Lower leg skin (tissue), 4 donors: Measurements from ENCODE around the gene TBC1D2. TPM values are rescaled to one million over a fixed set of nuclear protein-coding genes. Genes with fewer than 3 reads are reported as not detected.

ENCODE experiments used
- DNase-seq, 2 donors: peaks; one replicate each; pipeline ENCODE4 v3.0.0-alpha.2; 2019; ENCODE audit warnings: low spot score in 2 of 2
- H3K4me3 ChIP-seq: fragments of 200-600 bp; sonication (generic); 2 replicates; pipeline ENCODE4 v1.5.1; 2017; ENCODE audit warnings: mild to moderate bottlenecking, low read depth; ENCODE audit not compliant: poor library complexity, severe bottlenecking
- POLR2A ChIP-seq, 2 donors: fragments of 450-650 bp; IDR thresholded peaks; one replicate each; pipeline ENCODE4 v1.6.1; 2016 to 2017; ENCODE audit warnings: antibody characterized with exemption in 2 of 2, mild to moderate bottlenecking in 1 of 2, moderate library complexity in 1 of 2
- WGBS, 2 donors: methylation state at CpG; one replicate each; pipeline ENCODE4 v1.1.5; 2018; 5-methylcytosine and 5-hydroxymethylcytosine counted together
- intact Hi-C: fragments of 100-400 bp; cut with DNase I; formaldehyde crosslinking; loops from one replicate; pipeline ENCODE4 v1.15.0; 2023; ENCODE audit warnings: low total_unique reads
- total RNA-seq, 4 donors: library from RNA; depleted of rRNA; stranded (reverse); fragments of >200 nt; gene quantifications; one replicate each; pipeline ENCODE4 v1.1.0, GENCODE V29; 2016
- TF ChIP-seq, protein P1 (sequence below), 3 donors: fragments of 450-650 bp; IDR thresholded peaks; one replicate each; pipeline ENCODE4 v1.5.1; 2016; ENCODE audit warnings: antibody characterized with exemption in 3 of 3, mild to moderate bottlenecking in 3 of 3, moderate library complexity in 2 of 3

Gene TBC1D2
- total RNA-seq, 4 donors from 2014 or later = 35.4 to 56.3 (median 45.9) TPM

DNA sequence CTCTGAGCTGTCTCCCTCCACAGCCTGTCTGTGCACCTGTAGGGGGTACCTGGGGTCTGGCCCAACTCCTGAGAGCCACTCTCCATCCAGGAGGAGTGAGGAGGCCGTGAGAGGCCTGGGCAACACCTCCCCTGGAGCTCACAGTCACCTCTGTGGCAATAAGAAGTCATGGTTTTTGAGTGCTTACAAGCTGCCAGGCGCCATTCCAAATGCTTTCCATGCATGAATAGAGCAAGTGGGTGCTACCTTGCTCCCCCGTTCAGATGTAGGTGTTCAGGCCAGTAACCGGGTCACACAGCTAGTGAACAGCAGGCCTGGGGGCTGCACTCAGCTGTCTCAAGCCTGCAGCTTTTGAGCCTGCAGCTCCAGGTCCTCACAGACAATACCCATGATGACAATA lies 93.6 kb downstream of the TBC1D2 start:
- no peak for DNase-seq
- TF ChIP-seq POLR2A (IDR thresholded peaks at IDR 0.05) = no peak
- TF ChIP-seq, protein P1, sequence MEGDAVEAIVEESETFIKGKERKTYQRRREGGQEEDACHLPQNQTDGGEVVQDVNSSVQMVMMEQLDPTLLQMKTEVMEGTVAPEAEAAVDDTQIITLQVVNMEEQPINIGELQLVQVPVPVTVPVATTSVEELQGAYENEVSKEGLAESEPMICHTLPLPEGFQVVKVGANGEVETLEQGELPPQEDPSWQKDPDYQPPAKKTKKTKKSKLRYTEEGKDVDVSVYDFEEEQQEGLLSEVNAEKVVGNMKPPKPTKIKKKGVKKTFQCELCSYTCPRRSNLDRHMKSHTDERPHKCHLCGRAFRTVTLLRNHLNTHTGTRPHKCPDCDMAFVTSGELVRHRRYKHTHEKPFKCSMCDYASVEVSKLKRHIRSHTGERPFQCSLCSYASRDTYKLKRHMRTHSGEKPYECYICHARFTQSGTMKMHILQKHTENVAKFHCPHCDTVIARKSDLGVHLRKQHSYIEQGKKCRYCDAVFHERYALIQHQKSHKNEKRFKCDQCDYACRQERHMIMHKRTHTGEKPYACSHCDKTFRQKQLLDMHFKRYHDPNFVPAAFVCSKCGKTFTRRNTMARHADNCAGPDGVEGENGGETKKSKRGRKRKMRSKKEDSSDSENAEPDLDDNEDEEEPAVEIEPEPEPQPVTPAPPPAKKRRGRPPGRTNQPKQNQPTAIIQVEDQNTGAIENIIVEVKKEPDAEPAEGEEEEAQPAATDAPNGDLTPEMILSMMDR (IDR thresholded peaks at IDR 0.05) = no peak
- no peak overlapping the region for H3K4me3 ChIP-seq
- 61 to 83% methylated on average over 4 of the region's 4 CpGs for WGBS, 2 donors
- intact Hi-C loops = no loop called here

DNA sequence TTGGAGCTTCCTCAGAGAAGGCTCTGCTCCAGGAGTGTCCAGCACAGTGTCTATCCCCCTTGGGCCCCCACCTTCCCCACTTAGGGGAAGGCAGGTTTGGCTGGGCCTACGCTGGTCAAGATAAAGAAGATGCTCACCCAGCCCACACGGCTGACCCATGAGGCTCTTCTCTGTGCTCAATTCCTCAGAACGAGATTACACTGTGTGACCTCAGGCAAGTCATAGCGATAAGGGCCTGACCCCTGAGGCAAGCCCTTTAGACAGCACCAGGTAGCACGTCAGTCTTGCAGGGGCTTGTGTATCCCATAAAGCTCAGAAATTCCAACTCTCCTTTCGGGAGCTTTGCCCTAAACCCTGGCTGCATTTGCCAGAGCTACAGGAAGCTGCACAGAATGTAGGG lies 95.7 kb downstream of the TBC1D2 start:
- H3K4me3 ChIP-seq = no peak overlapping the region
- no peak for DNase-seq
- intact Hi-C loops = no loop called here
- no peak for TF ChIP-seq POLR2A (IDR thresholded peaks at IDR 0.05)
- 76 to 81% methylated on average over 6 of the region's 6 CpGs for WGBS, 2 donors

DNA sequence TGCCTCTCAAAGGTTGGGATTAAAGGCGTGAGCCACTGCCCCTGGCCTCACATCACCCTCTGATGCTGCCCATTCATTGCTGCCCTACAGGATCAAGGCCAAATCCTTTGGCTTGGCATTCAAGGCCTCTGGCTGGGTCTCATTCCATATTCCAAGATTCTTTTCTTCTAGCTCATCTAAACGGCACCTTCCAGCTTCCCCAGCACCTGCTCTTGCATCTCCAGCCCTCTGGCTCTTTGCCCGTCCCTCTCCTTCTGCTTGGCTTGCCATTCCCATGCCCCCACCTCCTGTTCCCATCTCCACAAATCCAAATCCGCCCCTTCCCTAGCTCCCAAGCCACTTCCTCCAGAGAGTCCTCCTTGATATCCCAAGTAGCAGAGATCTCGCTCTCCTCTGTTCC lies 96.1 kb downstream of the TBC1D2 start:
- 88 to 92% methylated on average over 5 of the region's 5 CpGs for WGBS, 2 donors
- intact Hi-C loops = no loop called here
- H3K4me3 ChIP-seq = no peak overlapping the region
- TF ChIP-seq, protein P1 (IDR thresholded peaks at IDR 0.05) = no peak
- no peak for TF ChIP-seq POLR2A (IDR thresholded peaks at IDR 0.05)
- DNase-seq = no peak

DNA sequence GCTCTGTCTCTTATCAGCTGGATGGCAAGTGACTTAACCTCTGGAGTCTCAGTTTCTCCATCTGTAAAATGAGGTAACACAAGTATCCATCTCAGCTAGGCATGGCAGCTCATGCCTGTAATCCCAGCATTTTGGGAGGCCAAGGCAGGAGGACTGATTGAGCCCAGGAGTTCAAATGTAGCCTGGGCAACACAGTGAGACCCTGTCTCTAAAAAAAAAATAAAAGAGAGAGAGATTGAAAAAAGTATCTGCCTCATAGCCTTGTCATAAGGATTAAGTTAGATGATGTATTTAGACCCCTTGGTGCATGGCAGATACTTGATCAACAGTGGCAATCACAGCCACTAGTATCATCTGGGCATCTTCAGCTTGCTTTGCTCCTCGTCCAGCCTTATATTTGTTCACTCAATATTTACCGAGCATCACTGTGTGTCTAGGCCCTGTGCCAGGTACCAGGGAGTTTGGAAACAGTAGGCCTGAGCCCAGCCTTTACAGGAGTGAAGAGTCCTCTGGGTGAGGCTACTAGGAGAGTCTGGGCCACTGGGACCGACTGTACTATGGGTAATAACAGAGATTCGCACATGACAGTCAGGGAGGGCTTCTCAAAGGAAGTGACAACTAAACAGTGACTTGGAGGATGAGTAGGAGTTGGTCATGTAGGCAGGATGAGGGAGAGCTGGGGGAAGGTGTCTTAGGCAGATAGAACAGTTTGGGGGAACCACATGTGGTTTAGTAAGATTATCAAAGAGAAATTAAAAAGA lies 97.2 kb downstream of the TBC1D2 start:
- TF ChIP-seq, protein P1 (IDR thresholded peaks at IDR 0.05) = no peak
- no peak for TF ChIP-seq POLR2A (IDR thresholded peaks at IDR 0.05)
- no peak for DNase-seq
- no peak overlapping the region for H3K4me3 ChIP-seq
- 85 to 88% methylated on average over 4 of the region's 4 CpGs for WGBS, 2 donors
- intact Hi-C loops = no loop called here

DNA sequence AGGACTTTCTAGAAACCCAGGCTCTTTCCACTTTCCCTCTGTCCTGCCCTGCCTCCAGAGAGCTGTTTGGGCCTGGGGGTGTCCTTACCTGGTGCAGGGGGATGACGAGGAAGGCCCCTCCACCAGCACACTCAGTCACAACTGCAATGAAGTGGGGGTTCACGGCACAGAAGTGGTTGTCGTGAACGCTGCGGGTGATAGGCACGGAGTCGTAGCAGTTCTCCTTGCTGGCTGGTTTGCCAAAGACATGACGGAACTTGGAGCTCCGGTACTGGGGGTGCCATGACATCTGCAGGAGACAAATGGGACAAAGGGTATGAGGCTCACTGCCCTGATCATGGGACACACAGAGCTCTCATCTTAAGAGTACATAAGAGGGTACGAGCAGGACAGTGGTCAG lies 98.1 kb downstream of the TBC1D2 start:
- no peak for DNase-seq
- TF ChIP-seq, protein P1 (IDR thresholded peaks at IDR 0.05) = no peak
- no peak for TF ChIP-seq POLR2A (IDR thresholded peaks at IDR 0.05)
- 94 to 95% methylated on average over 10 of the region's 10 CpGs for WGBS, 2 donors
- intact Hi-C loops = no loop called here
- H3K4me3 ChIP-seq = no peak overlapping the region

DNA sequence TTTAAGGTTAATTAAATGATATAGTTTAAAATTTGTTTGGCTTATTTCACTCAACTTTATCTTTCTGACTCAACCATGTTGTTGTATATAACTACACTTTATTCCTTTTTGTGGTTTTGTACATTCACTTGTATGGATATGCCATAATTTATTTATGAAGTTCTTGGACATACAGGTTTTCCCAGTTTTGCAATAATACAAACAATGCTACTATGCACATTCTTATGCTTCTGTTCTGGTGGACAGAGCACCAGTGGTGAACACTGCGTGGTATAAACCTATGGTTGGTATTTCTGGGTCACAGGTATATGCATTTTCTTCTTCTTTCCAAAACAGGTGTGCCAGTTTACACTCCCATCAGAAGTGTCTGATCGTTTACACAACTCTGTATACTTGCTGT lies 100.8 kb downstream of the TBC1D2 start:
- TF ChIP-seq, protein P1 (IDR thresholded peaks at IDR 0.05) = no peak
- TF ChIP-seq POLR2A (IDR thresholded peaks at IDR 0.05) = no peak
- DNase-seq = no peak
- 59 to 69% methylated on average over 2 of the region's 2 CpGs for WGBS, 2 donors
- intact Hi-C loops = no loop called here
- no peak overlapping the region for H3K4me3 ChIP-seq
